RWPE1 (cell line): ENCODE results near the gene ANKRD44.
"Not testable (repeated sequence)": the region's sequence is repeated elsewhere in the genome, so short reads cannot be mapped to it uniquely, and the experiment has no call there.

Source experiments
- CTCF ChIA-PET: fragments of 350-600 bp; sonication (Branson Sonifier 250); formaldehyde crosslinking; extraction: SDS; loops from one replicate; lab custom pipeline; 2021; lab: Yijun Ruan, JAX
- POLR2A ChIA-PET: fragments of 400-600 bp; formaldehyde crosslinking; extraction: SDS; loops from one replicate; lab custom pipeline; 2020; ENCODE audit warnings: antibody characterized with exemption; ENCODE audit not compliant: low non-redundant PET; lab: Yijun Ruan, JAX
- DNase-seq: peaks from one replicate; pipeline ENCODE4 v3.0.0; 2012; ENCODE audit warnings: low spot score
- H3K27ac ChIP-seq: fragments of 450-650 bp; 2 replicates; pipeline ENCODE4 v1.5.1; 2017
- TF ChIP-seq, protein P1 (sequence below): fragments of 450-650 bp; conservative IDR thresholded peaks from 2 replicates; pipeline ENCODE4 v1.5.1; 2017; ENCODE audit warnings: low read depth, mild to moderate bottlenecking

Gene ANKRD44

DNA sequence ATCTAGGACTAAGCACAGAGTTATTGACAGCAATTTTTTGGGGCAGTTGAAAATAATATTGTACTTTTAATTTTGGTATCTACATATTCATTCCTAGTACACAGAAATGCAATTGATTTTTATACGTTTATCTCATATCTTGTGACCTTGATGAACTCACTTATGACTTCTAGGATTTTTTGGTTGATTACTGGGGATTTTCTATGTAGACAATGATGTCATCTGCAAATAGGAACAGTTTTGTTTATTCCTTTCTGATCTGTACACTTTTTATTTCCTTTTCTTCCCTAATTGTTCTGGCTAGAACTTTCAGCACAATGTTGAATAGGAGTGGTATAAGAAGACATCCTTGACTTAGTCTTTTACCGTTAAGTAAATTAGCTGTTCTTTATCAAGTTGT lies 240.6 kb downstream of the ANKRD44 start:
- no peak overlapping the region for H3K27ac ChIP-seq
- no peak for DNase-seq
- TF ChIP-seq, protein P1, sequence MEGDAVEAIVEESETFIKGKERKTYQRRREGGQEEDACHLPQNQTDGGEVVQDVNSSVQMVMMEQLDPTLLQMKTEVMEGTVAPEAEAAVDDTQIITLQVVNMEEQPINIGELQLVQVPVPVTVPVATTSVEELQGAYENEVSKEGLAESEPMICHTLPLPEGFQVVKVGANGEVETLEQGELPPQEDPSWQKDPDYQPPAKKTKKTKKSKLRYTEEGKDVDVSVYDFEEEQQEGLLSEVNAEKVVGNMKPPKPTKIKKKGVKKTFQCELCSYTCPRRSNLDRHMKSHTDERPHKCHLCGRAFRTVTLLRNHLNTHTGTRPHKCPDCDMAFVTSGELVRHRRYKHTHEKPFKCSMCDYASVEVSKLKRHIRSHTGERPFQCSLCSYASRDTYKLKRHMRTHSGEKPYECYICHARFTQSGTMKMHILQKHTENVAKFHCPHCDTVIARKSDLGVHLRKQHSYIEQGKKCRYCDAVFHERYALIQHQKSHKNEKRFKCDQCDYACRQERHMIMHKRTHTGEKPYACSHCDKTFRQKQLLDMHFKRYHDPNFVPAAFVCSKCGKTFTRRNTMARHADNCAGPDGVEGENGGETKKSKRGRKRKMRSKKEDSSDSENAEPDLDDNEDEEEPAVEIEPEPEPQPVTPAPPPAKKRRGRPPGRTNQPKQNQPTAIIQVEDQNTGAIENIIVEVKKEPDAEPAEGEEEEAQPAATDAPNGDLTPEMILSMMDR = no peak
- ChIA-PET POLR2A (no interaction called here), CTCF (no interaction called here)

DNA sequence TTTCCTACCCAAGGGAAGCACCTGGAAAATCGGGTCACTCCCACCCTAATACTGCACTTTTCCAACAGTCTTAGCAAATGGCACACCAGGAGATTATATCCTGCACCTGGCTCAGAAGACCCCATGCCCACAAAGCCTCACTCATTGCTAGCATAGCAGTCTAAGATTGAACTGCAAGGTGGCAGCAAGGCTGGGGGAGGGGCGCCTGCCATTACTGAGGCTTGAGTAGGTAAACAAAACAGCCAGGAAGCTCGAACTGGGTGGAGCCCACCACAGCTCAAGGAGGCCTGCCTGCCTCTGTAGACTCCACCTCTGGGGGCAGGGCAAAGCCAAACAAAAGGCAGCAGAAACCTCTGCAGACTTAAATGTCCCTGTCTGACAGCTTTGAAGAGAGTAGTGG lies 248.0 kb downstream of the ANKRD44 start:
- CTCF ChIA-PET = not testable (repeated sequence)

DNA sequence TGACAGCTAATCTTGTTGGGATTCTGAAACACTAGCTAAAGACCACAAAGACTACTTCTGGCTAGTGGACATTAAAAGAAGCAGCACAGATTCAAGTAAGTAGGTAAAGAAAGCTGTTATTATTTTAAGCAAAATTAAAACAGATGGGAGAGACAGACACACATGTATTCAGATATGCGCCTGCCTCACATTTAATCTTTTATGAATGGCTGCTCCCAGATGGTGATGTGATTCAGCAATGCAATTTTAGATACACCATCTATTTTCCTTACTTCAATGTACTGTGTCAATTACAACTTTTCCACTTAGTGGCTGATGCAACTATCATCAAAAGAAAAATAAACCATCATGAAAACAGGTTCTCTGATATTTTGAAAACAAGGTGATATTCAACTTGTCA lies 251.1 kb downstream of the ANKRD44 start:
- no peak for DNase-seq
- ChIA-PET POLR2A (no interaction called here), CTCF (no interaction called here)
- no peak overlapping the region for H3K27ac ChIP-seq
- TF ChIP-seq, protein P1 = no peak

More for the DNA sequence above, 248.0 kb downstream of the ANKRD44 start:
- H3K27ac ChIP-seq, POLR2A ChIA-PET, DNase-seq: not testable (repeated sequence)

DNA sequence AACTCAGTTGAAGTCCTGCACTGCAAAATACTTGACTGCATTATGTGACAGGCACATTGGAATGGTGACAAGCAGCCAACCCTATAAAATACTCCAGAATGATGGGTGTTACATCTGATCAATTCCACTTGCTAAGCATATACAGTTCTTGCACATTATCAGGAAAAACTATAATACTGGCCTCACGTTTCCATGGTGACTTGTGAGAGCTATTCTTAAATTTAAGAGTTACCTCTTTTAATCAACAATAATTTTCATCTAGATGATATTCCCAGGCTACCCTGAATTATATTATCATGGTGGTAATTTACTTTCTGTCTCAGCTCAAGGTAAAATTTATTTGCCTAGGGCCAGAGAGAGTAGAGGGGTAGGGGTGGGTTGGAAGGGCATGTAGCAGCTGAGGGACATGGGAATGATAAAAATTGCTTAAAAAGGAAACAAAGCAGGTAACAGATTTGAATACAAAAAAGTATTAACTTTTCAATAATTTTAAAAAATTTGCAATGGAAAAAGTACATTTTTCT lies 251.7 kb downstream of the ANKRD44 start:
- CTCF ChIA-PET = interaction anchor here (0.7 kb wide), 1 partner anchor 28 kb away, joined by 3 read pairs; no protein-coding TSS in a partner anchor
- TF ChIP-seq, protein P1 = no peak
- no peak overlapping the region for H3K27ac ChIP-seq
- POLR2A ChIA-PET = no interaction called here
- DNase-seq = no peak

DNA sequence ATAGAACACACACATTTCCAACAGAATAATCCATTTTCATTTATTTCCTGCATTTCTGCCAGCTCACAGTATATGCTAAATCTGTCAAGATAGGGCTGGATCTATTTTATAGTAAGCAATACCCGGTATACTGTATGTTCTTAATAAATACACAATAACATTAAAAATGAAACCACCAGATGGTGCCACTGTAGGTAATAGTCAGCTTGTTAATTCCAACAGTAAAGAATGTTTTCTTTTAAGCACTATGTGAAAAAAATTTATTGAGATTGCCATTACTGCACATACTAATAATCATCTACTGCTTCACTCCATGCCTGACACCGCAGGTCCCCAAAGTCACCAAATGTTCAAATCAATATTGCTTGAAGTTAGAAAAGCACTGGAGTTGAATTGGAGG lies 252.6 kb downstream of the ANKRD44 start:
- H3K27ac ChIP-seq = no peak overlapping the region
- POLR2A ChIA-PET = no interaction called here
- DNase-seq = no peak
- CTCF ChIA-PET = interaction anchor here (0.6 kb wide), 1 partner anchor 1515 kb away, joined by 5 read pairs; no protein-coding TSS in a partner anchor
- TF ChIP-seq, protein P1 = no peak

DNA sequence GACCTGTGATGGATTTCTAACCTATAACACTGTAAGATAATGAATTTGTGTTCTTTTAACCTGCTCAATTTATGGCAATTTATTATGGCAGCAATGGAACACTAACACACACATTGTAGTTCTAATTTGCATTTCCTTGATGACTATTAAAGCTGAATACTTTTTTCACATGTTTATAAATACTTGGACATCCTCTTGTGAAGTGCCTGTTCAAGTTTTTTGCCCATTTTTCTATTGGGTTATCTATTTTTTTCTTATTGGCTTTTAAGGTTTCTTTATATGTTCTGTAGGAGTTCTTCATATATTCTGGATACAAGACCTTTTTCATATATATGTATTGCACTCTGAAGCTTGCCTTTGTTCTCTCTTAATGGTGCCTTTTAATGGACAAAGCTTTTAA lies 255.5 kb downstream of the ANKRD44 start:
- TF ChIP-seq, protein P1 = no peak
- CTCF ChIA-PET = no interaction called here
- POLR2A ChIA-PET = no interaction called here

DNA sequence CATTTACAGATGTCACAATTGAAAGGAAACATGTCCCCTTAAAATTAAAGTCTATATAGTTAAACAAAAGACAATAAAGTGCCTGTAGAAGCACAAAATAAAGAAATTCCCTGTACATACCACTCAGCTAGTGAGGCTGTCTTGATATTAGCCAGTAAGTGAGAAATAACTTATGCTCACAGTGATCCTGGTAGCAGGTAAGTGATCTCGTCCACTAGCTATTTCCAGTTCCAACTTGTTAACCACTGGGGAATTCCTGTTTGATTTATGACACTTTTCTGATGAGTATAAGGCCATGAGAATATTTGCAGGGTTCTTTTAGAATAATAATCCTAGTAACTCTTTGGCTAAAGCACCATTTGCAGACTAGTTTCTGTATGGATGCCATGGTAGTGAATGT lies 256.1 kb downstream of the ANKRD44 start:
- no peak overlapping the region for H3K27ac ChIP-seq
- DNase-seq = no peak
- ChIA-PET POLR2A (no interaction called here), CTCF (no interaction called here)
- TF ChIP-seq, protein P1 = no peak

More for the DNA sequence above, 255.5 kb downstream of the ANKRD44 start:
- DNase-seq = no peak
- no peak overlapping the region for H3K27ac ChIP-seq
